ENCODE measurements around the gene SLC1A1.

DNA sequence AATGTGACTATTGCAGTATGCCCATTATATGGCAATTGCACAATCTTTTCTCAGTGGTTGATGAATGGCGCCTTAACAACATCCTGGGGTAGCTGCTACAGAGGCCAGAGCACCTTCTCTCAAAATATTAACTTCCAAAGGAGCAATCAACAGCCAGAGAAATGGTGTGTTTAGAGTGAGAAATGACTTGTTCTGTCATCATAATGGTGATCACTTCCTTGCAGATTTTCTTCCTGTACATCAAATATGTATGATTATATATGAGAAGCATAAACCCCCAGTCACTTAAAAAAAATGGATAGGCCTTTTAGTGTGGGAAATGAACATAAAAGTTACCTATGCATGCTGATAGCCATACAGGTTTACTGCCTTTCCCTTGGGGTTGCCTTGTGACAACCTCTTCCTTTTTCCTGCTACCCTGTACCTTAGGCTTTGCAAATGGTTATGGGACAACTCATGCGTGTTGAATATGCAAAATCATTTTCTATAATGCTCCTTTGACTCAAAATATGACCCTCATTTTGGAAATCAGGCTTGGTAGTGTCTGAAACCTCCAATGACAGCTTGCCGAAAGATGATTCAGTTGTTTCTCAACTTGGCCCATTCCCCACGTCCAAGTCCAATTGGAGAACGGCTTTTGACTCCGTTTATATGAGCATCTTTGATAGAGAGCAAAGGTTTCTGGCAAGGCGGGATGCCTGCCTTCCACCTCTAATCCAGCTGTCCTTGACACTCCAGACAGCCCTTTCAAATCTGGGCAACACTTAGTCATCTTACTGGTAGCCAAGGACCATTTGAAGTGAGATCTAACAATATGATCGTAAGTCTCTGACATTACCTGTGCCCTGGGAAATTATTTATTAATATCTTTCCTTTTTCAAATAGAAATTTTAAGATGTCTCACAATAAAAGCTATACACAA lies 69.3 kb downstream of the SLC1A1 start:
- TF ChIP-seq EP300 (IDR thresholded peaks at IDR 0.05) = no peak
- TF ChIP-seq, protein P1, sequence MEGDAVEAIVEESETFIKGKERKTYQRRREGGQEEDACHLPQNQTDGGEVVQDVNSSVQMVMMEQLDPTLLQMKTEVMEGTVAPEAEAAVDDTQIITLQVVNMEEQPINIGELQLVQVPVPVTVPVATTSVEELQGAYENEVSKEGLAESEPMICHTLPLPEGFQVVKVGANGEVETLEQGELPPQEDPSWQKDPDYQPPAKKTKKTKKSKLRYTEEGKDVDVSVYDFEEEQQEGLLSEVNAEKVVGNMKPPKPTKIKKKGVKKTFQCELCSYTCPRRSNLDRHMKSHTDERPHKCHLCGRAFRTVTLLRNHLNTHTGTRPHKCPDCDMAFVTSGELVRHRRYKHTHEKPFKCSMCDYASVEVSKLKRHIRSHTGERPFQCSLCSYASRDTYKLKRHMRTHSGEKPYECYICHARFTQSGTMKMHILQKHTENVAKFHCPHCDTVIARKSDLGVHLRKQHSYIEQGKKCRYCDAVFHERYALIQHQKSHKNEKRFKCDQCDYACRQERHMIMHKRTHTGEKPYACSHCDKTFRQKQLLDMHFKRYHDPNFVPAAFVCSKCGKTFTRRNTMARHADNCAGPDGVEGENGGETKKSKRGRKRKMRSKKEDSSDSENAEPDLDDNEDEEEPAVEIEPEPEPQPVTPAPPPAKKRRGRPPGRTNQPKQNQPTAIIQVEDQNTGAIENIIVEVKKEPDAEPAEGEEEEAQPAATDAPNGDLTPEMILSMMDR (IDR thresholded peaks at IDR 0.05) = no peak
- no peak for TF ChIP-seq POLR2A (IDR thresholded peaks at IDR 0.05)
- TF ChIP-seq POLR2AphosphoS5 (IDR thresholded peaks at IDR 0.05) = no peak

All from upper lobe of left lung (tissue), 4 donors.